Astrocyte (in vitro differentiated cells and primary cell): ENCODE measurements around the gene USP13. TPM values are rescaled to one million over a fixed set of nuclear protein-coding genes. Genes with fewer than 3 reads are reported as not detected.

Experiments
- DNase-seq: peaks from one replicate; pipeline ENCODE4 v3.0.0-alpha.2; 2010; ENCODE audit warnings: low read depth
- FAIRE-seq: peaks from 2 replicates; lab custom pipeline; 2011; peaks lifted over from hg19 to GRCh38; lab: Jason Lieb, UNC
- H2AFZ ChIP-seq: 2 replicates; pipeline ENCODE4 v1.6.0; 2012; ENCODE audit warnings: low read depth, low read length, inconsistent platforms
- H3K27ac ChIP-seq: 2 replicates; pipeline ENCODE4 v1.5.1; 2011; ENCODE audit warnings: low read depth, low read length, inconsistent platforms
- H3K27me3 ChIP-seq: 2 replicates; pipeline ENCODE4 v1.6.0; 2011; ENCODE audit warnings: low read length, inconsistent platforms; ENCODE audit not compliant: insufficient read depth
- H3K36me3 ChIP-seq: 2 replicates; pipeline ENCODE4 v1.5.1; 2011; ENCODE audit warnings: low read length, inconsistent platforms; ENCODE audit not compliant: insufficient read depth
- H3K4me1 ChIP-seq: 2 replicates; pipeline ENCODE4 v1.5.1; 2011; ENCODE audit warnings: low read length, inconsistent platforms; ENCODE audit not compliant: insufficient read depth
- H3K4me2 ChIP-seq: 2 replicates; pipeline ENCODE4 v1.6.0; 2012; ENCODE audit warnings: low read length, inconsistent platforms
- H3K4me3 ChIP-seq: 2 replicates; pipeline ENCODE4 v1.5.1; 2011; ENCODE audit warnings: low read depth, mild to moderate bottlenecking, low read length, inconsistent platforms; ENCODE audit not compliant: insufficient read depth
- H3K79me2 ChIP-seq: 2 replicates; pipeline ENCODE4 v1.6.0; 2012; ENCODE audit warnings: mild to moderate bottlenecking, low read length, inconsistent platforms; ENCODE audit not compliant: insufficient read depth
- H3K9ac ChIP-seq: 2 replicates; pipeline ENCODE4 v1.6.0; 2012; ENCODE audit warnings: mild to moderate bottlenecking, low read length, inconsistent platforms
- H3K9me3 ChIP-seq: 2 replicates; pipeline ENCODE4 v1.5.1; 2012; ENCODE audit warnings: low read depth, mild to moderate bottlenecking, low read length, inconsistent platforms; ENCODE audit not compliant: insufficient read depth
- H4K20me1 ChIP-seq: 2 replicates; pipeline ENCODE4 v1.6.0; 2012; ENCODE audit warnings: low read length, inconsistent platforms; ENCODE audit not compliant: insufficient read depth
- H3K27ac Mint-ChIP-seq: one replicate; pipeline ENCODE4 v1.8.0; 2021; ENCODE audit warnings: mild to moderate bottlenecking, mixed read lengths; ENCODE audit not compliant: unreplicated experiment
- H3K27me3 Mint-ChIP-seq: one replicate; pipeline ENCODE4 v1.8.0; 2021; ENCODE audit warnings: low read depth, mixed read lengths; ENCODE audit not compliant: unreplicated experiment
- H3K36me3 Mint-ChIP-seq: one replicate; pipeline ENCODE4 v1.8.0; 2021; ENCODE audit warnings: low read depth, mixed read lengths; ENCODE audit not compliant: unreplicated experiment
- H3K4me1 Mint-ChIP-seq: one replicate; pipeline ENCODE4 v1.8.0; 2021; ENCODE audit warnings: low read depth, mixed read lengths; ENCODE audit not compliant: unreplicated experiment
- H3K4me3 Mint-ChIP-seq: one replicate; pipeline ENCODE4 v1.8.0; 2021; ENCODE audit warnings: mild to moderate bottlenecking, moderate library complexity, mixed read lengths; ENCODE audit not compliant: unreplicated experiment
- H3K9me3 Mint-ChIP-seq: one replicate; pipeline ENCODE4 v1.8.0; 2021; ENCODE audit warnings: mild to moderate bottlenecking, mixed read lengths; ENCODE audit not compliant: unreplicated experiment
- EZH2 ChIP-seq: IDR thresholded peaks from 2 replicates; pipeline ENCODE4 v1.6.1; 2012; ENCODE audit warnings: mild to moderate bottlenecking, low read length, inconsistent platforms; ENCODE audit not compliant: insufficient read depth
- total RNA-seq: library from RNA; stranded (reverse); gene quantifications from 2 replicates; pipeline ENCODE4 v1.2.1, GENCODE V29; 2021
- TF ChIP-seq, protein P1 (sequence below): IDR thresholded peaks from 2 replicates; pipeline ENCODE4 v1.5.1; 2011; ENCODE audit warnings: low read depth, mild to moderate bottlenecking, inconsistent platforms, low read length, moderate library complexity; ENCODE audit not compliant: insufficient read depth

The USP13 gene
- total RNA-seq, 1 donor from 2014 or later: 7.4 TPM

DNA sequence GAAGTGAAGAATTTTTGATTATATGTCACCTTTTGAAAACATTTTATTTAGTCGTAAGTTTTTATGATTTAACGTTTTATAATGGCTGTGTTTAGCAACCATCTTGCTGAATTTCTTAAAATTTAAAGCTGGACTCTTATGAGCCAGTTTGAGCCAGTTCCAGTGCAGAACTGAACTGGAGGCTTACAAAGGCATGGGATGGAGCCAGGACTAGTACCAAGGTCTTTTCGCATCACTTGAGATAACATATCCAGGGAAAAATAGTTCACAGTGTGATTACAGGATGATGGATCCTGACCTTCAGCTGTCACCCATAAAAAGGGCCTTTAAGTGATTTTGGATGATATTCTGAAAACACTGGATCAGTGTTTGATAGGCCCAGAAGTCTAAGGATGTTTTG, 51.0 kb downstream of the USP13 start:
- Histone ChIP-seq H2AFZ (no peak overlapping the region), H3K9ac (no peak overlapping the region), H3K36me3 (peaks cover 6% of the 10 kb centered on the region), H3K79me2 (no peaks in the 10 kb centered on the region), H3K4me2 (no peak overlapping the region), H3K9me3 (no peaks in the 10 kb centered on the region), H4K20me1 (peaks cover 4% of the 10 kb centered on the region), H3K27ac (no peak overlapping the region), H3K4me3 (no peak overlapping the region), H3K27me3 (no peaks in the 10 kb centered on the region), H3K4me1 (no peaks in the 10 kb centered on the region)
- DNase-seq (no peak), FAIRE-seq (no peak)
- Mint-ChIP-seq H3K36me3 (peaks cover 4% of the 10 kb centered on the region), H3K4me1 (no peaks in the 10 kb centered on the region), H3K4me3 (no peak overlapping the region), H3K27ac (no peak overlapping the region), H3K9me3 (no peaks in the 10 kb centered on the region), H3K27me3 (no peaks in the 10 kb centered on the region)
- TF ChIP-seq, protein P1, sequence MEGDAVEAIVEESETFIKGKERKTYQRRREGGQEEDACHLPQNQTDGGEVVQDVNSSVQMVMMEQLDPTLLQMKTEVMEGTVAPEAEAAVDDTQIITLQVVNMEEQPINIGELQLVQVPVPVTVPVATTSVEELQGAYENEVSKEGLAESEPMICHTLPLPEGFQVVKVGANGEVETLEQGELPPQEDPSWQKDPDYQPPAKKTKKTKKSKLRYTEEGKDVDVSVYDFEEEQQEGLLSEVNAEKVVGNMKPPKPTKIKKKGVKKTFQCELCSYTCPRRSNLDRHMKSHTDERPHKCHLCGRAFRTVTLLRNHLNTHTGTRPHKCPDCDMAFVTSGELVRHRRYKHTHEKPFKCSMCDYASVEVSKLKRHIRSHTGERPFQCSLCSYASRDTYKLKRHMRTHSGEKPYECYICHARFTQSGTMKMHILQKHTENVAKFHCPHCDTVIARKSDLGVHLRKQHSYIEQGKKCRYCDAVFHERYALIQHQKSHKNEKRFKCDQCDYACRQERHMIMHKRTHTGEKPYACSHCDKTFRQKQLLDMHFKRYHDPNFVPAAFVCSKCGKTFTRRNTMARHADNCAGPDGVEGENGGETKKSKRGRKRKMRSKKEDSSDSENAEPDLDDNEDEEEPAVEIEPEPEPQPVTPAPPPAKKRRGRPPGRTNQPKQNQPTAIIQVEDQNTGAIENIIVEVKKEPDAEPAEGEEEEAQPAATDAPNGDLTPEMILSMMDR: no peak
- no peak for TF ChIP-seq EZH2

DNA sequence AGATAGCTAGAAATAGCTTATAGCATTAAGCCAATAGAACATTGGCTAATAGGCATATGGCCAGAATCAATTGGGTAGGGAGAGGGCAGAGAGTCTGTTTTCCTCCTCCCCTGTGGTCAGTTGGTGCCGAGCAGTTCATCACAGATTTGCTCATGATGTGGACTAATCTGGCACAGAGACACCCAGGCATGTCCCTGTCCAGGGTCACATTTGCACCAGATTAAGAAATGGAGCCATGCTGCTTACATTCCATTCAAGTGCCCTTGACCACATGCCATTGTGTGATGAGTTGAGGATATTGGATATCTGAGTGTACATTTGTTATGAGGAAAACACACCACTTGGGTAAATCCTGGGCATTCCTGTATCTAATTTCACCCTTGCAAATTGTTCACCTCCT, 53.4 kb downstream of the USP13 start:
- Mint-ChIP-seq H3K27me3 (no peaks in the 10 kb centered on the region), H3K4me1 (no peaks in the 10 kb centered on the region), H3K4me3 (no peak overlapping the region), H3K9me3 (no peaks in the 10 kb centered on the region), H3K36me3 (peaks cover 4% of the 10 kb centered on the region), H3K27ac (no peak overlapping the region)
- H3K4me3 ChIP-seq: no peak overlapping the region
- H2AFZ ChIP-seq: no peak overlapping the region
- H3K9ac ChIP-seq: no peak overlapping the region
- no peaks in the 10 kb centered on the region for H4K20me1 ChIP-seq
- H3K9me3 ChIP-seq: no peaks in the 10 kb centered on the region
- no peaks in the 10 kb centered on the region for H3K4me1 ChIP-seq
- DNase-seq (no peak), FAIRE-seq (no peak)
- no peak overlapping the region for H3K27ac ChIP-seq
- no peak overlapping the region for H3K4me2 ChIP-seq
- no peaks in the 10 kb centered on the region for H3K27me3 ChIP-seq
- no peaks in the 10 kb centered on the region for H3K79me2 ChIP-seq
- H3K36me3 ChIP-seq: peaks cover 9% of the 10 kb centered on the region
- TF ChIP-seq, protein P1: no peak
- no peak for TF ChIP-seq EZH2

DNA sequence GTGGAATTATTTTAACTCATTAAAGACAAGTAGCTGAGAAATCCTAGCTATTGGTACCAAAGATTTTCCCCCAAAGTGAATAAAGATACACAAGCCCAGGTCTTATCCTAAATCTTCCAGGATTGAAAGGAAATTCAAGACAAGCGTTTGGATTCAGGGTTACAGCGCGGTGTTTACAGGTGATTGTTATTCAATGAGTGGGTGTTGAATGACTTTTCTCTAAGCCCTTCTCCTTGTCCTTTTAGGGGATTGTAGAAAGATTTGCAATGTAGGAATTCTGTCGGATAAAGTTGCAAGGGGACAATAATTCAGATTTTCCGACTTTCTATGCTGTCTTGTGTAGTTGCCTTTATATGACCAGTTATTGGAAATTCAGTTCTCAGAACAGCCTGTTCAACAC, 57.2 kb downstream of the USP13 start:
- Histone ChIP-seq H3K4me3 (no peak overlapping the region), H2AFZ (no peak overlapping the region), H3K4me1 (peaks cover 13% of the 10 kb centered on the region), H4K20me1 (no peaks in the 10 kb centered on the region), H3K27me3 (no peaks in the 10 kb centered on the region), H3K9me3 (no peaks in the 10 kb centered on the region), H3K79me2 (peaks cover 9% of the 10 kb centered on the region), H3K9ac (no peak overlapping the region), H3K4me2 (no peak overlapping the region), H3K27ac (no peak overlapping the region), H3K36me3 (peaks cover 9% of the 10 kb centered on the region)
- Mint-ChIP-seq H3K9me3 (no peaks in the 10 kb centered on the region), H3K4me3 (no peak overlapping the region), H3K36me3 (peaks cover 2% of the 10 kb centered on the region), H3K4me1 (peaks cover 6% of the 10 kb centered on the region), H3K27me3 (no peaks in the 10 kb centered on the region), H3K27ac (no peak overlapping the region)
- FAIRE-seq: no peak
- TF ChIP-seq, protein P1: no peak
- TF ChIP-seq EZH2: no peak
- DNase-seq: no peak
